HG03342 (cell line): ENCODE data around the gene ACVR1.

Experiments
- ATAC-seq: cut with Tn5 transposase; IDR thresholded peaks from one replicate; pipeline ENCODE4 v1.9.1; 2021; ENCODE audit warnings: mild to moderate bottlenecking, moderate library complexity; ENCODE audit not compliant: unreplicated experiment

Gene ACVR1

DNA sequence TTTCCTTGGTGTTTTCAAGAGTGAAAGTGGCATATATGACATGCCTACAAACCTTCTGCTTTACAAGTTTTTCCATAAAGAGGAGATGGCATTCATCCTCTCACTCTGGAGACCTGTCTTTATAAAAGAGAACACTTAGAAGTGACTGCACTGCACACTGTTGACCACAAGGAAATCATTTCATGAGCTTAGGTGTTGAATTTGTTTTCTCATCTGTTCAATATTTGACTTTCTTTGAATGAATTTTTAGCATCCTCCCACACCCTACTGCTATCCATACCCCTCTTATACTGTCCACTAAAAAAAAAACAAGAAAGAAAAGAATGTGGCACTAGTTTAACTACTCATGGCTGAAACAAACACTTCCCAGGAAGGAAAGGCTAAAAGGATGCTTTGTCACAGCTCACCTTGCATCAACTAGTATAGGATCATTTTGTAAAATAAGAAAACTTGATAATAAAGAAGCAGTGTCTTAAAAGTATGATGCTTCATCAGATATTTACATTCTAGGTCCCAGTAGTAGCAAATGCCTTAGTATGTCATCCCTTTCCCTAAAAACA lies 83.0 kb downstream of the ACVR1 start:
- no peak for ATAC-seq

DNA sequence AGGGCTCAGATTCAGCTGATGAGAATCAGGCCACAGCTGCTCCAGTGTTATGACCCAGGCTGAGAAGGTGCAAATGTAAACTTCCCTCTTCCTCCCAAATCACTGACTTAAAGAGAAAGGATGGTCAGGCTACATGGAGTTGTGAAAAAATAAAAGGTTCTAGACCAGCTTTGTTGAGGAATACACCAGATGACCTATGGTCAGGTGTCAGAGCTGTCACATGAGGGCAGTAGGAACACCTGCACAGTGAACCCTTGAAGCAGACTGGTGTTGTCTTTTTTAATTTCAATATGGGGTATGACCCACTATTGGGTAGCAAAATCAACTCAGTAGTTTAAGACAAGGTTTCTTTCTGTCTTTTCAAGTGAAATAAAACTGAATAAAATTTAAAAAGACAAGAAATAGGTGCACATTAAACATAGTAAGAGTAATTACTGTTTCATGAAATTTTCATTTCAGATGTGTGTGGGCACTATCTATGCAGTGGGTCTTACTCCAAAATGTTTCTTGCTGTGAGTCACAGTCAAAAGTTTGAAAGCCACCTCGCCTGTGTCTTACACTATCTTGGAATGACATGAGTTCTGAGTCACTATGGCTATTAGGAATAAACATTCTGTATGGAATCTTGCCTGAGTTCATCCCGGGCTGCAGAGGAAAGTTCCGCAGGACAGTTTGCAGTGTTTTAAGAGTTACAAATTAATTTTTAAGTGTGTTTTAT lies 83.6 kb downstream of the ACVR1 start:
- ATAC-seq = no peak

DNA sequence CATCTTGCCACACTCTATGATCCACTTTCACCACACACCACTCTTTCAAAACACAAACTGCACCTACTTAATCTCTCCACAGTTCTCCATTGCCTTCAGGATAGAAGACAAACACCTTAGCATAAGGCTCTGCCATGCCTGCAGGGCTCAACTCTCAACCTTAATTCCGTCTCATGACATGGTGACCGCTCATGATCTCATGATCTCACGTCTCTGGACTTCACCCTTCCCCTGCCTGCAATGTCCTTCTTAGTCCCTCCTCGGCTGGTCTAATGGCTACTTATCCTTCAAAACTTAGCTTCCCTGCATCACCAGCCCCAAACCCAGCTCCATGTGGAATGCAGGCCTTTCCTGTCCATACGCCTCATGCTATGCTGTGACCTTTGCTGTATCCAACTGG lies 85.3 kb downstream of the ACVR1 start:
- no peak for ATAC-seq

DNA sequence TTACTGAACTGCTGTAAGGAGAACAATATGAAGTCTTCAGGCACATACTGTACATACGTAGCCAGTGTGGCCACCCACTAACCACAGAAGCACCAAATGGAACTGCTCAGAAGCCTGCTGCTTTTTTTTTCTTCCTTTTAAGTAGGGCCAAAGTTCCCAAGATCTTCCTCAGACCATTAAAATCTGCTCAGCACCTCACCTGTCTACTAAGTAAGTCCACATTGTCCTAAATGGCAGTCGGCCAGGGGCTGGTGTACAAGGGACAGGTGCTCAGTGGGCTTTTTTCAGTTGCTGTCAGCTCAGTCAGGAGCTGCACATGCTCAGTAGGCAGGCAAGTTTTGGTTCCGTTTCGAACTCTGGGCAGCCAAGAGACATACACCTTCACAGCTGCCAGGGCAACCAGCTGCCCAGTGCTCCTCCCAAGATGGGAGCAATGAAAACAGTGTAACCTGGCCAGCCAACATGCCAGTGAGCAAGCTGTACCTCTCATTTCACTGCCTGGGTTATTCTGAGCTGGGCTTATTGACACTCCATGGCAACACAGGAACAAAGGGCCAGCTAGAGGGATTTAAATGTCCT lies 86.1 kb downstream of the ACVR1 start:
- no peak for ATAC-seq

DNA sequence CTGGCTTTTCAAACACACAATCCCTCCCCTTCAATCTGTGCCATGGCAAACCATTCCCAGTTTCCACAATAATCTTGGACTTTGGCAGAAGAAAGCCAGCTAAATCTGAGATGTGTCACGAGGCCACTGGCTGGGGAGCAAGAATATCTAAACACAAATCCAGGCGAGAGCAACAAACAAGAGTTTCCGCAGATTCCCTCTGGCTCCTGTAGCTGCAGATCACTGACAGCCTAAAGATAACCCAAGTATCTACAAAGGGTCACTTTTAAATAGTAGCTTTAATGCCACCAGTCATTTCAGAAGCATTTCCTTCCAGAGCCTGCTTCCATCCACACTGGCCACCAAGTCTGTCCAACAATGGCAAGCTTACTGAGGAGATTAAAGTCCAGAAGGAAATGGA lies 86.9 kb downstream of the ACVR1 start:
- no peak for ATAC-seq

DNA sequence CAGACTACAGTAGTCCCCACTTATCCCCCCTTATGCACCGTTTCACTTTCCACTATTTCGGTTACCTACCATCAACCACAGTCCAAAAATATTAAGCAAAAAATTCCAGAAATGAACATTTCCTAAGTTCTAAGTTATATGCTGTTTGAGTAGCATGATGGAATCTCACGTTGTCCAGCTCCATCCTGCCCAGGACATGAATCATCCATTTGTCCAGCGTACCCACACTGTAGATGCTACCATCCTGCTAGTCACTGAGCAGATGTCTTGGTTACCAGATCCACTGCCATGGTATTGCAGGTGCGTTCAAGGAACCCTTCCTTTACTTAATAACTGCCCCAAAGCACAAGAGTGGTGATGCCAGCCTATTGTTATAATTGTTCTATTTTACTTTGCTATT lies 87.9 kb downstream of the ACVR1 start:
- no peak for ATAC-seq

DNA sequence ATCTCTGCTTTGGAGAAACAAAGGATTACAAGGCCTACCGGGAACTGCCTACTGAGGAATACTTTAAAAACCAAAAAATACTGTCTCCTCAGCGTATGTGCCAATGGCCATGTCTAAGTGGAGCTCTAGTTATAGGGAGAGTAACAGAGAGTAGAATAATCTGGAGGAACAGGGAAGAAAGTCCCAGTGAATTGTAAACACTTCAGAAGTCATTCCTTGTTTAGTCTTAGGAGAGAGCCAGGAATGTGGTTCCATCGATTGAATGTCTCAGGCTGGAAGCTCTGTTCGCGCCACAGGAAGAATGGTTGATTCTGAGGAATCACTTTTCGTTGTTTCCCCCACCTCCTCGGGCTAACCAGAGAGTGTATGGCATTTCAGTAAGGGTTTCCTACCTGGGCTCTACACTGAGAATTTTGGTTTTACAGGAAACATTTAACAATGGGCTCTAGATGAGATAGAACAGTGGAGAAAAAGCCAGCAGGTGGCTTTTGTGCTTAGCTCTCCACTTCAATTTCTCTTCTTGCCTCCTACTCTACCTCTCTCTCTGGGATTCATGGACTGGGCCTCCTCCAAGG lies 88.7 kb downstream of the ACVR1 start:
- no peak for ATAC-seq

DNA sequence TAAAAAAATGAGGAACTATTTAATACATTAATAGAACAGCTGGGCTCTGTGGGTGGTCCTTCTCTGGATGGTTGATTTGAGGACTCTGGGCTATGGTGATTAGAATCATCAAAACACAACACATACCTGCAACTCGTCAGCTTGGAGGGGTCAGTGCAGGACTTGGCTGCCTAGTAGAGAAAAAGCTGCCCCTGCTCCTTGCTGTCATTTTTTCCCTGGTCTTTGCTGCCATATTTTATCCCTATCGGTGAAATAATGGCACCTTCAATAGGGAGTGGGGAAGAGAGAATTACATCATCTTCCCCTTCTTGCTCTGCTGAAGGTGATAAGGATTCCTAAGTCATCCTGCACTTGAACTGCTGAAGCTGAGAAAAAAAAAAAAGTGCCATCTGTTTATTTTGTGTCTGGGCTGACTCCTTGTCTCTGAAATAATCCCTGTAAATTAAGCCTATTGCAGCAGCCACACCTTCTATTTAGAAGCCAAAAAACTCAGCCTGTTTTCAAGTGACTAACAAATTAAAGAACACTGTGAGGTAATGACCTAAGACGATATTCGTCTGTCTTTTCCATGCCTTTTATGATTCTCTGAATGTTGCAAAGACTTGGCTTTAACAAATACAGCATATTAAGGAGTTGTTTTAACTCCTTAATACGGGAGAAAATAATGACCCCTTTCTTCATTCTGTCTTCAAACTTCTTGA lies 89.3 kb downstream of the ACVR1 start:
- ATAC-seq = no peak

DNA sequence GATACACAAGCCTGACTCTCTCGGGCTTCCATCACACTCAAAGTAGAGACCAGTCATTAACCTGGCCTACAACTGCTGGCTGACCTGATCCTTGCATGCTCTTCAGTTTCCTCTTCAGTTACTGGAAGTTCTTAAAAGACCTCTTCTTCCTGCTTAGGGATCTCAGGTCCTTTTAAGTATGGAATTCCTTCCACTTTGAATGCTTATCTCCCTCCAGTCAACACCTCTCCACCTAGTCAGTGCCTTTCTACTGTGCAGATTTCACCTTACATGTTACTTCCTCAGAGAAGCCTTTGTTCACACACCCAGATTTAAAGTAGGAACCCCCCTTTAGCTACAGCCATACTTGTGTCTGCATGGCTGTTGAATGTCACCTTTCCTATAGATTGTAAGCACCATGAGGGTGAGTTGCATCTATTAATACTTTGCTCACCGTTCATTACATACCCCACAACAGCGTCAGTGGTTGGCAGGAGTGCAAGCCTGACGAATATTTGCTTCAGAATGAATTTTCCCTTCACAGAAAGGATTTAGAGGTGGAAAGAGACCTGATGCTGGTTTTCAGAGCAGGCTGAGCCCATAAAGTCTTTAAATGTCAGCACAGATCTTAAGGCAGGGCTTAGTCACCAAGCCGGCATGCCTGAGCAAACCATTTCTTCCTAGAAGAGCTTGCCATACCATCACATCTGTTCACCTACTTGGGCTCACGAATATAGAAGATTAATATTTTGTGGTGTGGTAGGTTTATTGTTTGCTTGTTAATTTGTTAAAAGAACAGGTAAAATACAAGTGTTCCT lies 90.1 kb downstream of the ACVR1 start:
- ATAC-seq = no peak

DNA sequence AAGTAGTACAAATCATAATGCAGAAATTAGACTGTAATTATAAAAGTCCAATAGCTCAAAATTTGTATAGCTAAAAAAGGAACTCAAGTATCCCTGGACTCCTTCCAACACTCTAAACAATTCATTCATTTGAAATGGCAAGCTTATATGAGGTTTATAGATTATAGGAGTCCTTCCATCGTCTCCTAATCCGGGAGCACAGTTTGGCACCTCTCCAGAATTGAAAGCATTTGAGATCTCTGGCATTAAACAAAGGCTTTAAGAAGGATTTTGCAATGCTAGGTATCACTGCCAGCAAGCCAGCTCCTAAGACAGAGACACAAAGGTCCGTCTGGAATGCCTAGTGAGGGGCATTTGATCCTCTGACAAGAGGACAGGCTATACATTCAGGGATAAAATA lies 90.9 kb downstream of the ACVR1 start:
- no peak for ATAC-seq

DNA sequence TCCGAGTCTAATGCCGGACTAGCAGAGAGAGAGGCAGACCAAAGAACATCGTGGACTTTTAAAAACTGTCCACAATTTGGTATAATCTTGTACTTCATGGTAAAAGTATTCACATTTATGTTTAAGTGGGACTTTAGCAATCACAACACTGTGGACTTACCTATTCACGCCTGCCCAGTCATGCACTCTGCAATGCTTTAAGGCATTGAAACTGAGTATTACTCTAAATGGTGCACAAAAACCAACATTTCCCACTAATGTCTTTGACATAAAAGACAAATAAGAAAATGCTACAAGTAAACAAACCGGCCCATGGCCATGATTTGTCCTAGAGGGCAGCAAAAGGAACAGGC lies 91.3 kb downstream of the ACVR1 start:
- ATAC-seq = no peak

DNA sequence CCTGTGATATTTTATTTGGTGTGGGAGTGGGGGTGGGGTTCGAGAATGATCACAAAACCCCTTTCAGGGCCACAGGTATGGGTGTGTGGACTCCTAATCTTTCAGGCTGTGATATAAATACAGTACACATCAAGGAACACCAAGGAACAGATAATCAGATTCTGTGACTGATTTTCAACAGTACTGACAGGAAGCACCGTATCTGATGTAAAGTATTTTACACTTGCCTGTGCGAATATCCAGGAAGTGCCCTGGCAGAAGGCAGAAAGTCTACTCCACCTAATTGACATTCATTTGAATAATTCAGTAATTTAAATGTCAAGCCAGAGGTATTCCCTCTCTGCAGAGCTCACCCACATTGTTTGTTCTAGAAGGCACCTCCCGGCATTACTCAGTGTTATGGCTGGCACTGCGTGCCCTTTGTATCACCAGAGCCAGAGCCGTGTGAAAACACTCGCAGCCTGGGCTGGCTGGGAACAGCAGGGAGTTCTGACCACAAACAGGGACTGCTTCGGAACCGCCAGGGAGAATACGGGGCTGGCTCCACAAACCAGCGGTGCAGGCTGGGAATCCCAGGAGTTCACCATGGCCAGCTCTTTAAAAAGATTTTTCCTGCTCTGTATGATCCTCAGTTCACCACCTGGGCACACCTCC lies 91.8 kb downstream of the ACVR1 start:
- ATAC-seq = no peak

DNA sequence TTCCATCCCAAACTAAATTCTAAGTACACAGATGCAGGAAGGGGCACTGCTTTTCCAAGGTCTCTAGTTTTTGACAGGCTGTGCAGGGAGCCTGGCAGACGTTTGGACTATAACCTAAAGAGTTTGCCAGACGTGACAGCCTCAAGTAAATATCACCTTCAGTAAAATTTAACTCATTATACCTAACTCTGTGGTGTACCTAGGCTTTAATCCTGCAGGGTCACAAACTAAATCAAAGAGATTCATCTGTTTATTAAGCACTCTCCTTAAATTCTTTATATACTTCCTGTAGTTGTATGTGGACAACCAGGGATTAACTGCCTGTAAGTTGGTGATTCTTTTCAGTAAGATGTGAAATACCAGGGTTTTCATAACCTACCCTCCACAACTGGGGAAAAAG lies 92.9 kb downstream of the ACVR1 start:
- no peak for ATAC-seq

DNA sequence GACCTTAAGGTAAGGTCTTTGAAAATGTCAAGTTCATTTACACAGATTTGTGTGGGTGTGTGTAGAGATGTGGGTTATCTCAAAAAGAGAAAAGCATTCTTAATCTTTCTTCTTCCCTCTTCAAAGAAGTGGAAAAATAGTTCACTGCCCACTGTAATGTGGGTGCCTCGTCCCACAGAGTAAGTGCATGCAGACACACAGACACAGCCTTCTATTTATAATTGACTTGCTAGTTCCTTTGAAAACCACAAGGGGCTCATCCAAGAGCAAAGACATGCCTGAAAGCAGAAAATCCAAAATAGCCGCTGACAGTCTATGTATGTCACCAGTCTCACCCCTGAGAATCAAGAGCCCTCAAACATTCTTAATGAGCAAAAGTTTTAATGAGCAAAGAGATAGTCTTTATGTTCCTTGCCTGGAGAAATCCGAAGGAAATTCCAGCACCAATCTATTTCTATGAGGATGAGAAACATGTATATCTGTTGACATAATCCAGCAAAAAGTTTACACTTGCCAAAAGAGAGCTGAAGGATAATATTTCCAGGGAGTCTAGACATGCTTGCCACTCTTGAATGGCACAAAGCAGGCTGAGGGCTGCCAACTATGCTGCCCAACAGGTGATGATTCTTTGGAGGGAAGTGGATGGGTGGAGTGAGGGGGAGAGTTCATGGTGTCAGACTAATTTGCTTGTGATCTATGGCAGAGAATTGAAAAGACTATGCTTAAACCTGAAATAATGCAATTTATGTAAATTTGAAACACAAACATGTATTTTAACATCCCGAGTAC lies 93.9 kb downstream of the ACVR1 start:
- ATAC-seq = no peak

DNA sequence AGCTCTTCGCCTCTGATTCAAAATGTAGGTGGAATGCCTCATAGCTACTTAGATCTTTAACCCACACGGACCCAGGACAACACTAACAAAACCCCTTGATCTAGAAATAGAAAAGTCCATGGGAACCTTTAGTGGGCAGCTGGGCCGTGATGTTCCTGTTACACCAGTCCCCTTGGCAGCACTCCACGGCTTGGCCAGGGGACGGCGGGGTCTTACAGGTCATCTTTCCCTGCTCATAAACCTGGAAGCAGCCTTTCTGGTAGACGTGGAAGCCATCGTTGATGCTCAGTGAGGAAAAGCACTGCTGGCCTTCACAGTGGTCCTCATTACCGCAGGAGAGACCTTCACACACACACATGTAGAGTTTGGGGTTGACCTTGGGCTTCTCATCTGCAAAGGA lies 95.9 kb downstream of the ACVR1 start:
- no peak for ATAC-seq

DNA sequence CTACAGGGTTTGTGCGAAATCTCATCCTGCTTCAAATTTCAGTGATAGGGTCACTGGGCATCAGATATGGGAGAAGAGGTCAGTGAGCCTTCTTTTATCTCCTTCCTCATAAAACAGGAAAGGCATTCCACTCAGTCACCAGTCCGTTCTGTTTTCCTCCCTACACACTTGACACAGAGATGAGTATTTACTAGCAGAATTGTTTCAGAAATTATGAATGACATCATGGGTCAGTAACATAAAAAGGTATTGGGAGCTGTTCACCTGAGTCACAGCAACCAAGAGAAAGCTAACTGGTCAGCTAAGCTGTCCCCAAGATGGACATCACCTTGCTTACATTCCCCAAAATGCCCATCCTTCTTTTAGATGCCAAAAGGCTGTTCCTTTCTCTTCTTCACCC lies 96.3 kb downstream of the ACVR1 start:
- no peak for ATAC-seq

DNA sequence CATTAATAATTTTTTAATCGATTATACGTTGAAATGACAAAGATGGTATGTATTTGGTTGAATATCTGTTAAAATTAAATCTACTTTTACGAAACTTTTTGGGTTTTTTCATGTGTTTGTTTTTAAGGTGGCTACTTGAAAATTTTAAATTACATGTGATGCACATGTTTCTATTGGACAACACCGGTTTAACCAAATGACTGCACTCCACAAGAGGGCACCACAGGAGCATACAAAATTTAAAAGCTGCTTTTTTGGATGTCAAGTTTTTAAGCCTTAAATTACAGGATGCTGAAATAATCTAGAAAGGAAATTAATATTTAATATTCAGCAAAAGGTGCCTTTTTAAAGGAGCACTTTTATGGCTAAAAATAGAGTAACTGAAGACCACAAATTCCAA lies 98.7 kb downstream of the ACVR1 start:
- no peak for ATAC-seq

DNA sequence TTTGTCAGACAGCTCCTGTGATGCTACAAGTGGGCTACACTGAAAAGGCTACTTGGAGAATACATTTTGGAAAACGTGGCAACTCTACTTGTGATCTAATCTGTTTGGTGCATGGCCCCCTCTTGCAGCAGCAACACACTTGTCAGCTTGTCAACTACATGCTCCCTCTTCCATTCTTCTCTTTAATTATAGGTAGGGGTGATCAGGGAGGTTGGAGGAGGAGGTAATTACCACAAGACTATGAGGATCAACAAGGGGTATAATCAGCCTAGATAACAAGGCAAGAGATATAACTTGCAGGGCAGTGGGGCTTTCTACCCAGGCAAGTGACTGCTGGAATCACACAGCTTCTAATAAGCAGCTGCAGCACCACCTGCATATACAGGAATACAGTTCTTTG lies 104.9 kb downstream of the ACVR1 start:
- ATAC-seq = no peak

DNA sequence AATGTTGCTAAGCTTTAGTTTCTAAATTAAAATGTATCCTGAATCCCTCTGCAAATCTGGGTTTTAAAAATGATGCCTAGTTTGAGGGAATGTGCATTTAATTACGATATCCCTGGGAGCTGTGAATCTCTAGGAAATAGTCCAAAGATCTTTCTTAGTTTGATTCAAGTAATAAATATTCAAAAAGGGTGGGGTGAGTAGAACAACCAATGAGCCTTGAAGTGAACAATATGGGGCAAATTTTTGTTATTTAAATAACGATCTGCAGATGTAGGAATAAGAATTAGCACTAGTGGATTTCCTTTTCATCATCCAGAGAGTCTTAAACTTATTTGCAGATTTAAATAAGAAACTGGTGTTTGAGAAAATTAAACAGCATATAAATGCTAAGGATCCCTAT lies 106.3 kb downstream of the ACVR1 start:
- ATAC-seq = no peak

DNA sequence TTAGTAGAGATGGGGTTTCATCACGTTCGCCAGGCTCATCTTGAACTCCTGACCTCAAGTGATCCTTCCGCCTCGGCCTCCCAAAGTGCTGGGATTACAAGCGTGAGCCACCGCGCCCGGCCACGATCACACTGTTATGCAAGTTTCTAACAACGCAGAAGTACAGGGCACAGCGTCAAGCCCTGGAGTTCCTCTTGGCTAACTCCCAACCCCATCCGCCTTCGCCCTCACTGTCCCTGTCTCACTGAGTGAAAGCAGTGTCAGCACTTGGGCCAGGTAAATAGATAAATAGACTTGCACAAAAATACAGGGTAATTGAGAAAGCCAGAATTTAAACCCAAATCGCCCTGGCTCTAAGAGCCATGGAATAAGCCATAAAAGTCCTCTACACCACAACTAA lies 111.7 kb downstream of the ACVR1 start:
- no peak for ATAC-seq
